MM.1S (cell line): ENCODE results near the gene SMOC2.

ENCODE experiments used
- DNase-seq: peaks from one replicate; pipeline ENCODE4 v3.0.0-alpha.2; 2015
- H2AFZ ChIP-seq: fragments of 300-600 bp; sonication (generic); 2 replicates; pipeline ENCODE4 v1.6.0; 2016; ENCODE audit warnings: antibody characterized with exemption, low read length
- H3F3A ChIP-seq: fragments of 300-600 bp; sonication (generic); 2 replicates; pipeline ENCODE4 v1.6.1; 2016; ENCODE audit warnings: mild to moderate bottlenecking, antibody characterized with exemption, low read length, moderate library complexity, mixed read lengths; ENCODE audit not compliant: insufficient read depth
- H3K27ac ChIP-seq: fragments of 300-600 bp; sonication (generic); 2 replicates; pipeline ENCODE4 v1.5.1; 2016; ENCODE audit warnings: mild to moderate bottlenecking, low read length
- H3K27me3 ChIP-seq: fragments of 300-600 bp; sonication (generic); replicated peaks from 2 replicates; pipeline ENCODE4 v1.6.0; 2016; ENCODE audit warnings: low read length; ENCODE audit not compliant: insufficient read depth
- H3K36me3 ChIP-seq: fragments of 300-600 bp; sonication (generic); replicated peaks from 2 replicates; pipeline ENCODE4 v1.6.1; 2016; ENCODE audit warnings: mild to moderate bottlenecking, low read length, mixed read lengths; ENCODE audit not compliant: insufficient read depth
- H3K4me1 ChIP-seq: fragments of 300-600 bp; sonication (generic); 2 replicates; pipeline ENCODE4 v1.6.1; 2016; ENCODE audit warnings: low read length, mixed read lengths
- H3K4me2 ChIP-seq: fragments of 300-600 bp; sonication (generic); 2 replicates; pipeline ENCODE4 v1.6.0; 2016; ENCODE audit warnings: low read depth, low read length
- H3K4me3 ChIP-seq: fragments of 300-600 bp; sonication (generic); 2 replicates; pipeline ENCODE4 v1.5.1; 2016; ENCODE audit warnings: low read length, mixed read lengths
- H3K79me2 ChIP-seq: fragments of 300-600 bp; sonication (generic); 2 replicates; pipeline ENCODE4 v1.6.1; 2016; ENCODE audit warnings: mixed run types, low read length, mixed read lengths
- H3K9ac ChIP-seq: fragments of 300-600 bp; sonication (generic); 2 replicates; pipeline ENCODE4 v1.6.1; 2016; ENCODE audit warnings: low read length, mixed read lengths
- H3K9me2 ChIP-seq: fragments of 300-600 bp; sonication (generic); replicated peaks from 2 replicates; pipeline ENCODE4 v1.6.1; 2016; ENCODE audit warnings: mild to moderate bottlenecking, low read length, mixed read lengths; ENCODE audit not compliant: insufficient read depth
- H3K9me3 ChIP-seq: fragments of 300-600 bp; sonication (generic); replicated peaks from 2 replicates; pipeline ENCODE4 v1.6.1; 2016; ENCODE audit warnings: mild to moderate bottlenecking, low read length, mixed read lengths; ENCODE audit not compliant: insufficient read depth
- H4K20me1 ChIP-seq: fragments of 300-600 bp; sonication (generic); 2 replicates; pipeline ENCODE4 v1.6.1; 2016; ENCODE audit warnings: mild to moderate bottlenecking, low read length, moderate library complexity, mixed read lengths; ENCODE audit not compliant: insufficient read depth
- CTCF ChIP-seq: fragments of 300-600 bp; sonication (generic); IDR thresholded peaks from 2 replicates; pipeline ENCODE4 v1.5.1; 2016; ENCODE audit warnings: antibody characterized with exemption, low read length, mixed read lengths
- EZH2 ChIP-seq: fragments of 300-600 bp; sonication (generic); optimal IDR thresholded peaks from 2 replicates; pipeline ENCODE3; 2017; ENCODE audit warnings: low read depth, mild to moderate bottlenecking, antibody characterized with exemption, low read length, mixed read lengths
- EZH2phosphoT487 ChIP-seq: fragments of 300-600 bp; sonication (generic); IDR thresholded peaks from 2 replicates; pipeline ENCODE4 v1.6.1; 2018; ENCODE audit warnings: antibody characterized with exemption, low read length

SMOC2 gene

GRCh38 chr6:168662301-168662936 is 221.4 kb downstream of the SMOC2 start:
- TF ChIP-seq EZH2phosphoT487, result no peak
- no peak for TF ChIP-seq EZH2
- no peak for TF ChIP-seq CTCF
- Histone ChIP-seq H3K4me1 (no peaks in the 10 kb centered on the region), H3K36me3 (no peaks in the 10 kb centered on the region), H3K9me2 (no peaks in the 10 kb centered on the region), H3K27ac (no peak overlapping the region), H3K4me3 (no peak overlapping the region), H3K27me3 (no peaks in the 10 kb centered on the region), H3K9ac (no peak overlapping the region), H3K79me2 (no peaks in the 10 kb centered on the region), H2AFZ (no peak overlapping the region), H3K9me3 (no peaks in the 10 kb centered on the region), H3K4me2 (no peak overlapping the region), H3F3A (no peaks in the 10 kb centered on the region), H4K20me1 (no peaks in the 10 kb centered on the region)
- DNase-seq, result no peak

- H3K36me3 ChIP-seq, result no peaks in the 10 kb centered on the region
- H3K4me2 ChIP-seq, result no peak overlapping the region
- no peaks in the 10 kb centered on the region for H3K9me3 ChIP-seq
Observed at GRCh38 chr6:168663041-168663440, 222.1 kb downstream of the SMOC2 start.

GRCh38 chr6:168664956-168665355 is 224.0 kb downstream of the SMOC2 start:
- Histone ChIP-seq H3F3A (no peaks in the 10 kb centered on the region), H2AFZ (no peak overlapping the region), H3K79me2 (no peaks in the 10 kb centered on the region), H3K4me3 (no peak overlapping the region), H3K9me3 (no peaks in the 10 kb centered on the region), H3K4me2 (no peak overlapping the region), H3K27ac (no peak overlapping the region), H3K27me3 (no peaks in the 10 kb centered on the region), H4K20me1 (no peaks in the 10 kb centered on the region), H3K4me1 (no peaks in the 10 kb centered on the region), H3K36me3 (no peaks in the 10 kb centered on the region), H3K9me2 (no peaks in the 10 kb centered on the region), H3K9ac (no peak overlapping the region)
- no peak for TF ChIP-seq EZH2phosphoT487
- TF ChIP-seq CTCF, result no peak
- DNase-seq, result no peak

More at GRCh38 chr6:168663041-168663440, 222.1 kb downstream of the SMOC2 start:
- Histone ChIP-seq H2AFZ (no peak overlapping the region), H3K27ac (no peak overlapping the region), H3K9ac (no peak overlapping the region), H3K9me2 (no peaks in the 10 kb centered on the region), H3K4me3 (no peak overlapping the region), H3K4me1 (no peaks in the 10 kb centered on the region), H4K20me1 (no peaks in the 10 kb centered on the region), H3F3A (no peaks in the 10 kb centered on the region), H3K79me2 (no peaks in the 10 kb centered on the region), H3K27me3 (no peaks in the 10 kb centered on the region)
- no peak for TF ChIP-seq EZH2
- no peak for TF ChIP-seq EZH2phosphoT487
- no peak for TF ChIP-seq CTCF
- no peak for DNase-seq
